Left renal pelvis (tissue), 4 donors: ENCODE measurements around the gene ST3GAL2. TPM values are rescaled to one million over a fixed set of nuclear protein-coding genes. Genes with fewer than 3 reads are reported as not detected.

Source experiments
- DNase-seq, 4 donors: peaks; one replicate each; pipeline ENCODE4 v3.0.0-alpha.2; 2013; ENCODE audit warnings: low read depth in 4 of 4, low spot score in 3 of 4
- polyA plus RNA-seq, 4 donors: library from polyadenylated mRNA; unstranded; fragments of 120-200 nt; gene quantifications; one replicate each; pipeline ENCODE4 v1.2.1, GENCODE V29; 2013; ENCODE audit not compliant: insufficient read length in 4 of 4

The ST3GAL2 gene
- polyA plus RNA-seq, 4 donors: 22.3 to 35.3 (median 28.4) TPM

DNA sequence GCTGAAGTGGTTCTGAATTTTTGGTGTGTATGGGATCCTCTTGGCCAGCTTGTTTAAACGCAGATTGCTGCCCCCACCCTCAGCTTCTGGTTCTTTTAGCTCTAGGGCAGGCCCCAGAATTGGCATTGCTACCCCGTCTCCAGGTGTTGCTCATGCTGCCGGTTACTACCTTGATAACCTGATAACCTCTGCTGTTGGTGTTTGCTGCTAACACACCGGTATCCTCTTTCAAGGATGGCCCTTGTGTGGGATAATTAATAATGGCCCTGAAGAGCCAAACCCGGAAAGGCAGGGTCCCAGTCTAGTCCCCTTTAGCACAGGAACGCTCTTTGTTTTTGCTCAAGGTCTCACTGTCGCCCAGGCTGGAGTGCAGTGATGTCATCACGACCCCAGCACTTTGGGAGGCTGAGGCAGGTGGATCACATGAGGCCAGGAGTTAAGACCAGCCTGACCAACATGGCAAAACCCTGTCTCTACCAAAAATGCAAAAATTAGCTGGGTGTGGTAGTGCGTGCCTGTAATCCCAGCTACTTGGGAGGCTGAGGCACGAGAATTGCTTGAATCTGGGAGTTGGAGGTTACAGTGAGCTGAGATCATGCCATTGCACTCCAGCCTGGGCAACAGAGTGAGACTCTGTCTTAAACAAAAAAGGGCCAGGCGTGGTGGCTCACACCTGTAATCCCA is 1.3 kb upstream of the ST3GAL2 start:
- no peak for DNase-seq

DNA sequence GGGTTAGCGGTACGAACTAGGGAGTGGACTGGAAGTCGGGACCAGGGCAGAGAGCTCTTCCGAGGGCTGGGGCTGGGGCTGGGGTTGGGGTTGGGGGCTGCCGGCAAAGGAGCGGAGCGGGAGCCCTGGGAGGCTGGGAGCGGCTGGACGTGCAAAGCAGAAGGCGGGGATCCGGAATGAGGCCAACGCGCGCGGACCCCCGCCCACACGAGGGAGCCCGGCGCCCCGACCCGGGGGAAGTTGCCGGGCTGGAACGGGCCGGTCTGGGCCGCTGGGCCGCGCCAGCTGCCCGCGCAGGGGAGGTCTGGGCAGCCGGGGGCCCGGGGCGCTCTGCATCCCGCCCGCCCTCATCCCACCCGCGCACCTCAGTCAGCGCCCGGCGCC is 323 bp downstream of the ST3GAL2 start:
- no peak for DNase-seq

DNA sequence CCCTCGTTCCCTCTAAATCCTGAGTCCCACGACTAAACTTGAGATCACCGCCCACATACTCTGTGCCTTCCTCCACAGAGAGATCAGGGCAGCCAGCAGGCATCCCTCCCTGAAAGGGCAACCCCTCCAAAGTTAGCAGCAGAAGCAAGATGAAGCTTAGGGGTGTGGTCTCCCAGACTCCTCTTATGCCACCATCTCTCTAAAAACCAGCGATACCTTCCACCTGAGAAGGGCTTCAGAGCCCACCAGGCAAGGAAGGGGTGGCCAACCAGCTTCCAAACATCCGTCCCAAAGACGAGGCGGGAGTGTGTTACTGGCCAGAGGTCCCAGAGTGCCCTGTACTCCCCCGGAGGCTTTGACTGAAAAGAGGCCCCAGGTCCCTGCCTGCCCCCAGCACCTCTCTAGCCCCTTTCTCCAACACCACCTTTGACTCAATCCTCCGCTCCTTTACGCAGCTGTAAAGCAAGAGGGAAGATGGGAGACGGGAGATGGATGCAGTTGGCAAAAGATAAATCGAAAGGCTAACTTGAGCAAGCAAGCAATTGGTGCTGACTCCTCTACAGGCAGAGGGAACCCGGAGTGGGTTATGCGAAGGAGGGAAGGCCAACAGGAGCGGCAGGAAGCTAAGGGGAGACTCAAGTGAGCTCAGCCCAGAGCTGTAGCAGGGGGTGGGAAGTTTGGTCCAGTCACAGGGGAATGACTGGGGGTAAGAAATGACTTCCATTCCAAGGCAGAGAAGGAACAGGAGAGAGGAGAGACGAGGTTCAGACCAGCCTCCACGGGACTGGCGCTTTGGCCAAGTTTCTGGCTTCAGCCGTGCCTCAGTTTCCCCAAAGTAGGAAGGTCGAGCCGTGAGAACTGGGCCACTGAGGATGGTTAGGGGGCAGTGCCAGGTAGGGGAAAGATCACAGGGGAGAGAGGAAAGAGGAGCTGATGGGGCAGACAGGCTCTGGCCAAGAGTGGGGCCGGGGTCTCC is 1.0 kb downstream of the ST3GAL2 start:
- DNase-seq: no peak

- DNase-seq: peak in 3 of 4 donors; percentile 74 to 89 (median 79)
These were observed 1.8 kb downstream of the ST3GAL2 start for GRCh38 chr16:70437017-70437581.

DNA sequence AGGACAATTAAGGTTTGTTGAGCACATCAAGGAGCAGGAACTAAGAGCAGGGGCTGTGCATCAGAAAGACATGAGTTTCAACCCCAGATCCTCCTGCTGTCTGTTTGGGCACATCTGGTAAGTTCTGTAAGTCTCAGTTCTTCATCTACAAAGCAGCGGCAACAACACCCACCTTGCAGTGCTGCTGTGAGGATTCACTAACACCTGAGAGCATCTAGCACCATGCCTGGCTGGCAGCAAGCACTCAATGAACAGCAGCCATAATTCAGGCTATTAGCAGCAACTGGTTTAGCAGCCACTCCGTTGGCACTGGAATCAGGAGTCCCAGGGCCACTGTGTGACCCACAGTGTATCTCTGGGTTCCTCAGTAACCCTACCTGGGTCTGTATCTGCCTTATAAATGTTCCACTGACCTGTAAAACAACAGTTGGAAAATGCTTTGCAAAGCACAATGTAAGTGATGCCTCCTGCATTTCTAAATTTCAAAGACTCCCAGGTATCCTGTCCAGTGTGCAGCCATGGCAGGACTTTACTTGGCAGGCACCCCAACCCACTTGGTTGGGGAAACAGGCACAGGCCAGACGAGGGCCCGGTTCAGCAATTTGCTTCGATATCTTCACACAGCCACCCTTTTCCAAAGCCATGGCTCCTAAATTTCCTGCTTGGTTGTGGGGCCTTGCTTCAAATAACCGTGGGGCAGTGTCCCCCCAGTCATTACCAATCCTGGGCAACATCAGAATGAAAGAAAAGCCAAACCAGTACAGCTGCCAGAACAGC is 4.2 kb downstream of the ST3GAL2 start:
- DNase-seq: no peak

- no peak for DNase-seq
These were observed 5.3 kb downstream of the ST3GAL2 start for GRCh38 chr16:70433458-70434103.

- DNase-seq: no peak
These were observed 6.0 kb downstream of the ST3GAL2 start for GRCh38 chr16:70432723-70433457.

GRCh38 chr16:70432356-70432722 is 6.6 kb downstream of the ST3GAL2 start:
- no peak for DNase-seq

GRCh38 chr16:70430667-70431536 is 8.0 kb downstream of the ST3GAL2 start:
- DNase-seq: no peak

- no peak for DNase-seq
These were observed 8.8 kb downstream of the ST3GAL2 start for GRCh38 chr16:70429888-70430666.

GRCh38 chr16:70428178-70428998 is 10.5 kb downstream of the ST3GAL2 start:
- peak; percentile 69 to 82 (median 80) for DNase-seq

DNA sequence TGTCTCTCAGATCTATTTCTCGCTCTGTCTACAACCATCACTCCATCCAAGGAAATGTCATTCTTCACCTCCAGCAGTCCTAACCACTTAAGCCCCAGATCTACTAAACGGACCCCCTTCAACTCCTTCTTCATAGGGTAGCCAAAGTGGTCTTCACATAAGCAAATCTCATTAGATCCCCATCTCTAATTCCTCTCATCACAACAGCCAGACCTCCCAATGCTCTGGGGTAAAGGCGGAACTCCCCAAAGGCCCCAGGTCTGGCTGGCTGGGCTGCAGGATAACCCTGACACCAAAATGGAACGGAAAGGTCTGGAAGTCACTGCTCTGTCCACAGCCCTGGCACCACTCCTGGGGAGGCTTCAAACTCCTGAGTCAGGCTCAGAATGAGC is 11.1 kb downstream of the ST3GAL2 start:
- DNase-seq: no peak

- no peak for DNase-seq
These were observed 16.4 kb downstream of the ST3GAL2 start for GRCh38 chr16:70422543-70422942.

DNA sequence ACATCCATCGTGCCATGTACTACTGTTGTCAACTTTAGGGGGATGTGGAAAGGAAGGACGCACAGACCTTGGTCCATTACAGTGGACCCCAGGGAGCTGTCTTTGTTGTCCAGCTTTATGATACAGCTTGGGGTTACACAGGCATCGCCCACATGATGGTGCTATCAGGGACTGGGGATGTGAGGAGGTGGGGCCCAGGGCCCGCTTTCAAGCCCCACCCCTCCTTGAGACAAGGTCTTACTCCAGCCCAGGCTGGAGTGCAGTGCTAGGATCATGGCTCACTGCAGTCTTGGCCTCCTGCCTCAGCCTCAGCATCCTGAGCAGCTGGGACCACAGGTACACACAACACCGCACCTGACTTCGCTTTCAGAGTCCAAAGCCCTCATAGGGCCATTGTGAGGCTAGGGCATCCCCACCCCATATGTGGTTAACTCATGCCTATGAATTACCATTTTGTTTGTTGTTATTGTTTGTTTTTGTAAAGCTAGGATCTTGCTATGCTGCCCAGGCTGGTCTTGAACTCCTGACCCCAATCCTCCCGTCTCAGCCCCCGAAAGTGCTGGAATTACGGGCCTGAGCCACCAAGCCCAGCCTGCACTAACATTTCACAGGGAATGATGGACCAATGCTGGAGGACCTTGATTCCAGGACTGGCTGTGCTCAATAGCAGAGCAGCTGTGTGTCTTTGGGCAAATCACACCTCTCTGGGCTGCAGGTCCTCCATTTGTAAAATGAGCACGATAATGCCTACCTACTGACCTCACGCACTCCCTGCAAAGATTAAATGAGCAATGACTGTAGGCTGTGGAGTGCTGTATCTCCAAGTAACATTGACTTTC is 17.2 kb downstream of the ST3GAL2 start:
- no peak for DNase-seq

GRCh38 chr16:70421014-70421413 is 17.9 kb downstream of the ST3GAL2 start:
- no peak for DNase-seq
